Endothelial cell of umbilical vein (primary cell): ENCODE measurements around the gene PHACTR1. TPM values are rescaled to one million over a fixed set of nuclear protein-coding genes. Genes with fewer than 3 reads are reported as not detected.

ENCODE experiments used
- BruUV-seq: library from RNA; stranded (reverse); fragments of 400-500 nt; replicated peaks from 2 replicates; lab custom pipeline; 2021; lab: Mats Ljungman, UMichigan
- CTCF ChIA-PET: fragments of 300-600, 350-600 bp; sonication (Branson Sonifier 250); formaldehyde crosslinking; loops from one replicate; lab custom pipeline; 2021; ENCODE audit warnings: antibody characterized with exemption, inconsistent platforms; lab: Charles Lee
- POLR2A ChIA-PET: fragments of 300-600, 350-600 bp; sonication (Branson Sonifier 250); formaldehyde crosslinking; loops from one replicate; lab custom pipeline; 2021; ENCODE audit warnings: antibody characterized with exemption, inconsistent platforms; lab: Charles Lee
- DNase-seq: peaks from one replicate; pipeline ENCODE4 v3.0.0-alpha.2; 2011; ENCODE audit warnings: low read depth, low spot score
- FAIRE-seq: peaks from 2 replicates; lab custom pipeline; 2011; peaks lifted over from hg19 to GRCh38; lab: Jason Lieb, UNC
- H2AFZ ChIP-seq: 2 replicates; pipeline ENCODE4 v1.6.0; 2012; ENCODE audit warnings: low read depth, low read length, control low read depth, inconsistent platforms
- H3K27ac ChIP-seq: 2 replicates; pipeline ENCODE4 v1.5.1; 2011; ENCODE audit warnings: low read depth, mild to moderate bottlenecking, control low read depth, low read length, moderate library complexity; ENCODE audit not compliant: insufficient read depth
- H3K27me3 ChIP-seq, 2 experiments: 2 replicates each; pipeline versions ENCODE4 v1.6.0 to v1.6.1; 2011; ENCODE audit warnings: low read length in 2 of 2, mixed read lengths in 1 of 2; ENCODE audit not compliant: control insufficient read depth in 2 of 2, insufficient read depth in 2 of 2
- H3K36me3 ChIP-seq, 2 experiments: 2 replicates in 1 of 2; 3 replicates in 1 of 2; pipeline ENCODE4 v1.5.1; 2011; ENCODE audit warnings: low read length in 2 of 2, mild to moderate bottlenecking in 1 of 2, moderate library complexity in 1 of 2; ENCODE audit not compliant: control insufficient read depth in 2 of 2, insufficient read depth in 2 of 2; ENCODE audit errors: extremely low read depth in 1 of 2
- H3K4me1 ChIP-seq: 3 replicates; pipeline ENCODE4 v1.5.1; 2011; ENCODE audit warnings: mild to moderate bottlenecking, low read length; ENCODE audit not compliant: control insufficient read depth, insufficient read depth; ENCODE audit errors: extremely low read depth
- H3K4me2 ChIP-seq: 2 replicates; pipeline ENCODE4 v1.6.1; 2011; ENCODE audit warnings: low read length, control low read depth, mixed read lengths; ENCODE audit not compliant: insufficient read depth
- H3K4me3 ChIP-seq, 3 experiments: fragments of 200-600 bp in 1 of 3; sonication (generic), shearing (Covaris generic) in 1 of 3; replicated peaks in 1 of 3; 2 replicates each; pipeline ENCODE4 v1.5.1; 2011 to 2016; ENCODE audit warnings: control low read depth in 3 of 3, low read length in 3 of 3, mild to moderate bottlenecking in 2 of 3, inconsistent platforms in 1 of 3, low read depth in 1 of 3, moderate library complexity in 1 of 3; ENCODE audit not compliant: insufficient read depth in 1 of 3
- H3K79me2 ChIP-seq: 2 replicates; pipeline ENCODE4 v1.6.0; 2012; ENCODE audit warnings: low read length, inconsistent platforms; ENCODE audit not compliant: control insufficient read depth, insufficient read depth
- H3K9ac ChIP-seq: replicated peaks from 2 replicates; pipeline ENCODE3; 2011; ENCODE audit warnings: low read length, control low read depth; ENCODE audit not compliant: insufficient read depth; ENCODE audit errors: extremely low read depth
- H3K9me1 ChIP-seq: replicated peaks from 3 replicates; pipeline ENCODE4 v1.6.0; 2011; ENCODE audit warnings: mild to moderate bottlenecking, low read length; ENCODE audit not compliant: control insufficient read depth, insufficient read depth; ENCODE audit errors: extremely low read depth
- H3K9me3 ChIP-seq: replicated peaks from 2 replicates; pipeline ENCODE4 v1.5.1; 2012; ENCODE audit warnings: low read length, inconsistent platforms; ENCODE audit not compliant: control insufficient read depth, insufficient read depth
- H4K20me1 ChIP-seq: replicated peaks from 2 replicates; pipeline ENCODE3; 2011; ENCODE audit warnings: mild to moderate bottlenecking, low read length; ENCODE audit not compliant: control insufficient read depth, insufficient read depth; ENCODE audit errors: extremely low read depth
- EZH2 ChIP-seq: IDR thresholded peaks from 2 replicates; pipeline ENCODE4 v1.6.1; 2012; ENCODE audit warnings: borderline replicate concordance, low read depth, mild to moderate bottlenecking, moderate library complexity, low read length, inconsistent platforms; ENCODE audit not compliant: severe bottlenecking
- FOS ChIP-seq: IDR thresholded peaks from 2 replicates; pipeline ENCODE4 v1.6.1; 2011; ENCODE audit warnings: mild to moderate bottlenecking, low read length, moderate library complexity, borderline replicate concordance; ENCODE audit not compliant: insufficient read depth
- GATA2 ChIP-seq: IDR thresholded peaks from 2 replicates; pipeline ENCODE4 v1.7.0; 2011; ENCODE audit warnings: low read depth, mild to moderate bottlenecking, moderate library complexity, mixed read lengths, low read length; ENCODE audit not compliant: insufficient read length, insufficient read depth
- JUN ChIP-seq: IDR thresholded peaks from 2 replicates; pipeline ENCODE4 v1.6.1; 2011; ENCODE audit warnings: borderline replicate concordance, low read depth; ENCODE audit not compliant: insufficient read length, insufficient read depth
- MYC ChIP-seq: IDR thresholded peaks from one replicate; pipeline ENCODE4 v1.6.1; 2011; ENCODE audit warnings: mild to moderate bottlenecking, low read depth, low read length
- POLR2A ChIP-seq: IDR thresholded peaks from 2 replicates; pipeline ENCODE4 v1.6.1; 2012; ENCODE audit warnings: low read depth, mild to moderate bottlenecking, control low read depth, low read length
- POLR2AphosphoS5 ChIP-seq: IDR thresholded peaks from 2 replicates; pipeline ENCODE4 v1.6.1; 2012; ENCODE audit warnings: low read depth, mild to moderate bottlenecking, control low read depth, low read length, moderate library complexity; ENCODE audit not compliant: insufficient read depth
- dilution Hi-C: fragments of 300-500 bp; cut with MboI; formaldehyde crosslinking; loops from one replicate; pipeline ENCODE4 v1.15.0; 2019; ENCODE audit warnings: low sequenced_read_pairs; ENCODE audit not compliant: extremely low pct_ligation_motif_present
- intact Hi-C: fragments of 100-400 bp; cut with micrococcal nuclease; formaldehyde crosslinking; loops from one replicate; pipeline ENCODE4 v1.10.0; 2022
- polyA plus RNA-seq, 4 experiments: library from polyadenylated mRNA; depleted of rRNA in 3 of 4; stranded (reverse) in 3 of 4; unstranded in 1 of 4; fragments of >200 nt; gene quantifications; 2 replicates each; pipeline versions ENCODE4 v1.2.1 to v1.2.3, GENCODE V29; 2011 to 2012; ENCODE audit warnings: missing spikeins in 1 of 4
- total RNA-seq: library from RNA; stranded (reverse); gene quantifications from 2 replicates; pipeline ENCODE4 v1.2.3, GENCODE V29; 2021
- TF ChIP-seq, protein P1 (sequence below): IDR thresholded peaks from 2 replicates; pipeline ENCODE4 v1.6.1; 2011; ENCODE audit not compliant: insufficient read depth, insufficient read length
- TF ChIP-seq, protein P2 (sequence below), 2 donors: IDR thresholded peaks; 1 replicate in 1 of 2; 2 replicates in 1 of 2; pipeline ENCODE4 v1.5.1; 2011; ENCODE audit warnings: low read length in 2 of 2, mild to moderate bottlenecking in 2 of 2, moderate library complexity in 2 of 2, control low read depth in 1 of 2, inconsistent platforms in 1 of 2, low read depth in 1 of 2; ENCODE audit not compliant: insufficient read depth in 1 of 2; ENCODE audit errors: extremely low read depth in 1 of 2

PHACTR1 gene
- total and polyA plus RNA-seq, 2 donors (not counting 3 experiments of a cell fraction or from before 2014, with no cell fraction given) = 2.4 to 23.2 TPM

DNA sequence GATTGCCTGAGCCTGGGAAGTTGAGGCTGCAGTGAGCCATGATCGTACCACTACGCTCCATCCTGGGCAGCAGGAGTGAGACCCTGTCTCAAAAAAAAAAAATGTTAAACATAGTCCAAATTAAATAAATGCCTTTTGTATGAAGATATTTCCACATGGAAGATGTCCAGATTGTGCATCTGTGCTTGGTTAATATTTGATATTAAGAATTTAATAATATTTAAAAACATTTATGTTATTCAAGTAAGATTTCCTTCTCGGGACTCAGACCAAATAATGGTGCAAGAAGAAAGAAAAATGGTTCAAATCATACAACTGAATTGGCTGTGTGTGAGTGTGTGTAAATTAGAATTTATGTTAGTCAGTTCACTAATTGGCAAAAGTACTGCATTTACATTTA is 409.3 kb downstream of the PHACTR1 start:
- no peak for FAIRE-seq
- intact Hi-C loops = loop anchor here (10.0 kb wide), 1 partner anchor 211 kb away; no protein-coding TSS in a partner anchor
- no peaks in the 10 kb centered on the region for H3K27me3 ChIP-seq
- H3K4me1 ChIP-seq = no peaks in the 10 kb centered on the region
- ChIA-PET POLR2A (no interaction called here), CTCF (no interaction called here)
- no peak overlapping the region for H3K4me3 ChIP-seq
- no peak overlapping the region for H3K9ac ChIP-seq
- dilution Hi-C loops = no loop called here
- no peak overlapping the region for H3K4me2 ChIP-seq
- DNase-seq = no peak
- no peak overlapping the region for H3K27ac ChIP-seq
- no peaks in the 10 kb centered on the region for H4K20me1 ChIP-seq
- no peaks in the 10 kb centered on the region for H3K36me3 ChIP-seq
- H3K9me1 ChIP-seq = no peaks in the 10 kb centered on the region
- H3K79me2 ChIP-seq = no peaks in the 10 kb centered on the region
- H3K9me3 ChIP-seq = no peaks in the 10 kb centered on the region
- H2AFZ ChIP-seq = no peak overlapping the region
- no TSS peak for BruUV-seq
- TF ChIP-seq EZH2 (no peak), MYC (no peak)
- TF ChIP-seq, protein P1, sequence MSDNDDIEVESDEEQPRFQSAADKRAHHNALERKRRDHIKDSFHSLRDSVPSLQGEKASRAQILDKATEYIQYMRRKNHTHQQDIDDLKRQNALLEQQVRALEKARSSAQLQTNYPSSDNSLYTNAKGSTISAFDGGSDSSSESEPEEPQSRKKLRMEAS = no peak
- TF ChIP-seq, protein P2, sequence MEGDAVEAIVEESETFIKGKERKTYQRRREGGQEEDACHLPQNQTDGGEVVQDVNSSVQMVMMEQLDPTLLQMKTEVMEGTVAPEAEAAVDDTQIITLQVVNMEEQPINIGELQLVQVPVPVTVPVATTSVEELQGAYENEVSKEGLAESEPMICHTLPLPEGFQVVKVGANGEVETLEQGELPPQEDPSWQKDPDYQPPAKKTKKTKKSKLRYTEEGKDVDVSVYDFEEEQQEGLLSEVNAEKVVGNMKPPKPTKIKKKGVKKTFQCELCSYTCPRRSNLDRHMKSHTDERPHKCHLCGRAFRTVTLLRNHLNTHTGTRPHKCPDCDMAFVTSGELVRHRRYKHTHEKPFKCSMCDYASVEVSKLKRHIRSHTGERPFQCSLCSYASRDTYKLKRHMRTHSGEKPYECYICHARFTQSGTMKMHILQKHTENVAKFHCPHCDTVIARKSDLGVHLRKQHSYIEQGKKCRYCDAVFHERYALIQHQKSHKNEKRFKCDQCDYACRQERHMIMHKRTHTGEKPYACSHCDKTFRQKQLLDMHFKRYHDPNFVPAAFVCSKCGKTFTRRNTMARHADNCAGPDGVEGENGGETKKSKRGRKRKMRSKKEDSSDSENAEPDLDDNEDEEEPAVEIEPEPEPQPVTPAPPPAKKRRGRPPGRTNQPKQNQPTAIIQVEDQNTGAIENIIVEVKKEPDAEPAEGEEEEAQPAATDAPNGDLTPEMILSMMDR (IDR thresholded peaks at IDR 0.05; ENCODE audit: extremely low read depth in 1 of 2, insufficient read depth in 1 of 2, low read depth in 1 of 2, low read length in 2 of 2) = no peak

DNA sequence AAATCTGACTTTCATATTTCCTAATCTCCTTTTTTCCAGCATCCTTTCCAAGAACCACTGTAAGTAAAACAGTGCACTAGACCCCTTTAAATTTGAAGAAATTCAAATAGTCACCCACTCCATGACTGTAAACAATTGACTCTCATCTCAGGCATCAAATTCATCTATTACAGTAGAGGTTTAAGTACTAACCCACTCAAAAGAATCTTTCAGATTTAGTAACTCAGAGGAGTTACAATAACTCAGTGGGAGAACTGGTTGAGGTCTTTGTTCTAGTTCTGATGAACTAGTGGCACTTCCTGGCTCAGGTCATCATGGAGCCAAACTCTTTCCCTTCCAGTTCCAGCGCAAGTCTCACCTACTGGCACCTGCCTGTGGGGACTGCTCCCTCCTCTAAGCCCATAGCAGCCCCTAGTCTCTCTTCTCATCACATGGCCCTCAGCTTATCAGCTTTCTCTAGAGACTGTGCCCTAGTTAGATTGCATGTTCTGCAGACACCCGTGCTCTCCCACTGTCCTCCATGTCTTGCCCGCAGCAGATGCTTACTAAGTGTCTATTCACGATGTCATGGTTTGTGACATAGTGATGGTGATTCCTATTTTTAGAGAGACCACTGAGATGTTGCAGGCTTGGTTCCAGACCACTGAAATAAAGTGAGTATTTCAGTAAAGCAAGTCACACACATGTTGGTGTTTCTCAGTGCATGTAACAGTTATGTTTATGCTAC is 415.5 kb downstream of the PHACTR1 start:
- DNase-seq = no peak
- no TSS peak for BruUV-seq
- ChIA-PET POLR2A (no interaction called here), CTCF (no interaction called here)
- Histone ChIP-seq H2AFZ (no peak overlapping the region), H3K9me1 (no peaks in the 10 kb centered on the region), H3K79me2 (no peaks in the 10 kb centered on the region), H3K9ac (no peak overlapping the region), H3K27me3 (no peaks in the 10 kb centered on the region), H3K4me1 (no peaks in the 10 kb centered on the region), H3K4me2 (no peak overlapping the region), H4K20me1 (no peaks in the 10 kb centered on the region), H3K36me3 (no peaks in the 10 kb centered on the region), H3K9me3 (no peaks in the 10 kb centered on the region), H3K4me3 (no peak overlapping the region), H3K27ac (no peak overlapping the region)
- FAIRE-seq = no peak
- TF ChIP-seq POLR2AphosphoS5 (no peak), EZH2 (no peak), POLR2A (no peak), JUN (no peak), FOS (no peak), MYC (no peak), GATA2 (no peak)
- TF ChIP-seq, protein P2 (IDR thresholded peaks at IDR 0.05; ENCODE audit: extremely low read depth in 1 of 2, insufficient read depth in 1 of 2, low read depth in 1 of 2, low read length in 2 of 2) = no peak
- TF ChIP-seq, protein P1 = no peak
- dilution Hi-C loops (no loop called here), intact Hi-C loops (no loop called here)
